Fibroblast of the aortic adventitia (primary cell): Measurements from ENCODE around the gene NEURL1B. TPM values are rescaled to one million over a fixed set of nuclear protein-coding genes. Genes with fewer than 3 reads are reported as not detected.

Source experiments
- DNase-seq: peaks from one replicate; pipeline ENCODE4 v3.0.0-alpha.2; 2010; ENCODE audit warnings: low read depth
- H3K4me3 ChIP-seq: 2 replicates; pipeline ENCODE4 v1.5.1; 2011; ENCODE audit warnings: low read depth, mild to moderate bottlenecking, control low read depth, low read length, moderate library complexity
- CTCF ChIP-seq: IDR thresholded peaks from 2 replicates; pipeline ENCODE4 v1.5.1; 2011; ENCODE audit warnings: mild to moderate bottlenecking, low read length, control low read depth, inconsistent platforms; ENCODE audit not compliant: insufficient read depth
- total RNA-seq: library from RNA; depleted of rRNA; stranded (reverse); fragments of >200 nt; gene quantifications from 2 replicates; pipeline ENCODE4 v1.2.3, GENCODE V29; 2012; ENCODE audit warnings: low replicate concordance

Gene NEURL1B
- total RNA-seq, 1 donor: 2.5 TPM

GRCh38 chr5:172733131-172733973, 92.3 kb downstream of the NEURL1B start:
- peak; percentile 98 for DNase-seq
- TF ChIP-seq CTCF: peak; percentile 23
- no peak overlapping the region for H3K4me3 ChIP-seq

GRCh38 chr5:172733974-172734346, 92.9 kb downstream of the NEURL1B start:
- TF ChIP-seq CTCF: no peak
- H3K4me3 ChIP-seq: no peak overlapping the region
- no peak for DNase-seq

GRCh38 chr5:172735141-172735831, 94.2 kb downstream of the NEURL1B start:
- TF ChIP-seq CTCF: no peak
- DNase-seq: no peak
- H3K4me3 ChIP-seq: no peak overlapping the region

GRCh38 chr5:172736508-172737135, 95.6 kb downstream of the NEURL1B start:
- no peak for TF ChIP-seq CTCF
- no peak for DNase-seq
- no peak overlapping the region for H3K4me3 ChIP-seq

GRCh38 chr5:172739375-172739774, 98.3 kb downstream of the NEURL1B start:
- TF ChIP-seq CTCF: no peak
- no peak overlapping the region for H3K4me3 ChIP-seq
- no peak for DNase-seq

GRCh38 chr5:172740428-172741205, 99.6 kb downstream of the NEURL1B start:
- no peak overlapping the region for H3K4me3 ChIP-seq
- DNase-seq: peak; percentile 87
- TF ChIP-seq CTCF: no peak
